GM12873 (cell line): Measurements from ENCODE around the gene ERN1.

ENCODE experiments used
- TF ChIP-seq, protein P1 (sequence below): IDR thresholded peaks from 2 replicates; pipeline ENCODE4 v1.5.1; 2012; ENCODE audit warnings: low read depth, mild to moderate bottlenecking, moderate library complexity, low read length, control low read depth; ENCODE audit not compliant: insufficient read depth; ENCODE audit errors: missing control alignments

The ERN1 gene

DNA sequence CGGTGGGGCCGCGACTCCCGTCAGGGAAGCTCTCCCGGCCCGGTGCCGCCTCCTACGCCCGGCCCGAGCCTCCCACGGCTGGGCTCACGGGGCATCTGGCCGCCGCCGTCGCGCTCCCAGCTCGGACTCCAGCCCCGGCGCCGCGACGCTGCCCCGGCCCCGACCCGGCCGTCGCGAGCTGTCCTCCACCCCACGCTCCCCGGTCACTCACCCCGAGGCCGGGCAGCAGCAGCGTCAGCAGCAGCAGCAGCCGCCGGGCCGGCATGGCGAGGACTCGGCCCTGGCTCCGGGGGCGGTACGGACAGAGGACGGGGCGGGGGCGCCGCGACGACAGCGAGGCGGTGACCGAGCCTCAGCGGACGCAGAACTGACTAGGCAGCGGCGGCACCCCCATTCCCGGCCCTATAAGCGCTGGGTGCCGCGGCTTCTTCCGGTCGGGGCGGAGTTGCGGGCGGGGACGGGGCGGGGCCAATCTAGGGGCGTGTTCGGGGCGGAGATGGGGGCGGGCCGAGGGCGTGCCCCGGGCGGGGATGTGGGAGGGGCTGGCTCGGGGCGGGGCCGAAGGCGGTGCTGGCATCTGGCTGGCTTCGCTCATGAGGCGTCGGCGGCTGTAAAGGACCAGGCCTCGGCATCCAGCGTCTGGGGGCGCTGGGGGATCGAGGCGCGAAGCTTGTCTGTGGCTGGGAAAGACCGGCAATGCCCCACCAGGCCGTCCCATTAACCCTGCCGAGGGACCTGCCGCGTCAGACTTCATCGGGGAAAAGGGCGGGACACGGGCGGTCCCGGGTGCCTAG lies at the start of gene ERN1:
ERN1 (minus strand) TSS at position 380 of the 794 bp plus-strand sequence; CDS start at position 265, 115 bp downstream.
- TF ChIP-seq, protein P1, sequence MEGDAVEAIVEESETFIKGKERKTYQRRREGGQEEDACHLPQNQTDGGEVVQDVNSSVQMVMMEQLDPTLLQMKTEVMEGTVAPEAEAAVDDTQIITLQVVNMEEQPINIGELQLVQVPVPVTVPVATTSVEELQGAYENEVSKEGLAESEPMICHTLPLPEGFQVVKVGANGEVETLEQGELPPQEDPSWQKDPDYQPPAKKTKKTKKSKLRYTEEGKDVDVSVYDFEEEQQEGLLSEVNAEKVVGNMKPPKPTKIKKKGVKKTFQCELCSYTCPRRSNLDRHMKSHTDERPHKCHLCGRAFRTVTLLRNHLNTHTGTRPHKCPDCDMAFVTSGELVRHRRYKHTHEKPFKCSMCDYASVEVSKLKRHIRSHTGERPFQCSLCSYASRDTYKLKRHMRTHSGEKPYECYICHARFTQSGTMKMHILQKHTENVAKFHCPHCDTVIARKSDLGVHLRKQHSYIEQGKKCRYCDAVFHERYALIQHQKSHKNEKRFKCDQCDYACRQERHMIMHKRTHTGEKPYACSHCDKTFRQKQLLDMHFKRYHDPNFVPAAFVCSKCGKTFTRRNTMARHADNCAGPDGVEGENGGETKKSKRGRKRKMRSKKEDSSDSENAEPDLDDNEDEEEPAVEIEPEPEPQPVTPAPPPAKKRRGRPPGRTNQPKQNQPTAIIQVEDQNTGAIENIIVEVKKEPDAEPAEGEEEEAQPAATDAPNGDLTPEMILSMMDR: no peak

DNA sequence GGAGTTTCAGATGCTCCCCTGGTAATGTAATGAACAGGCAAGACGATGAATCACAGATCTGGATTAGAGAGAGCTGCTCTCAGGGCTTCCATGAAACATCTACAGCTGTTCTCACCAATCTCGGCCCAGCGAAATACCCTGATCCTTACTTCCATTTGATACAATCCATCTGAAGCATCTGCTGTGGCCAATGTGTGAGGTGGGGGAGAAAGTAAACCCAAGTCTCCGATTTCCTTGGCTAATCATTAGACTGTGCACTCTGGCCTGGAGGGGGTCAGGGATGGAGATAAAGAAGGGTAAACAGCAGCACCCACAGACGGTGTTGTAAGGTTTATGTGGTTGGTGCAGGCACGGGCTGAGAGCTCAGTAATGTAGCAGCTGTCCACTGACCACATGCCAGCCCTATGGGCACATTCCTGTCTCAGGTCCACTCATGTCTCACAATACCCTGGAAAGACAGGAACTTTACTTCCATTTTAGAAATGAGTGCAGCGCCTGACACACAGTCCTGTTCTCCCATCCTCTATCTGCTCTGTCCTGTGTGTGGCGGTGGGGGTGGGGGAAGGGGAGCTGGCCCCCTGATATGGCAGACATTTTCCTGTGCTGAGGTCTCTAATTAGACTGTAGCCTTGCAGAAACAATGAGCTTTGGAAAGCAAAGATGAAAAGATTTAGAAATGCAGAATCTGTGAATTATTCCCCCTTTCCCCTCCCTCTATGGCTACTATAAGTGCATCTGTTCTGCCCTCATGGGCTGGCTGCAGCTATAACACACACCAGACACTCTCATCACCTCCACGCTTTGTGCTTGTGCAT lies 48.3 kb upstream of the ERN1 start:
- TF ChIP-seq, protein P1: no peak

DNA sequence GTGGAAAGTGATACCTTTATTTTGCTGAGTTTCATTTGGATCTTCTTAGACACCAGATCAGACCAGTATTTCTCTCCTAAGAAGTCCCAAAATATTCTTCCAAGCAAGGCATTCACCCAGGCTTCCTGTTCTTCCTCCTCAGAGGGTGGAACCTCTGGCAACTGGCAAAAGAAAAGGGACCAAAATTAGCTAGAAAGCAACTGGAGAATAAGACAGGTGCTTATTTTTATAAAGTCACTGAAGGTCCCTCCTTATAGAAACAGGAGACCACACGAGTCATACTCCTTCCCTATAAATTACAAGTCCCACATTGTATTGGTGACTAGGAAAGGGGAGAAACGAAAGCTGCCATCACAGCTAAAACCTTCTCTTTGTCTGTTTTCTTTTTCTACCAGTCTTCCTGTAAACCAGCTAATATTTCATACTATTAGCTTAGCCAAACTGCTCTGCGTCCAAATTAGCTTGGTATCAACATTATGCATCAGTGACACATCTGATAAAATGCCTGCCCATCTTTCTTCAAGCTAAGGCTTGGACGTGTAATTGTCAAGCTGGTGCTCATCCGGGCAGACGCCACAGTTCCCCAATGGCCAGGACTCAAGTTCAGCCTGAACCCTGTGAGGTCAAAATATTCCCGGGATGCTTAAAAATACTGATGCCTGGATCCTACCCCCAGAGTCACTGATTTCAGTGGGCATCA lies 47.5 kb upstream of the ERN1 start:
- TF ChIP-seq, protein P1: no peak

DNA sequence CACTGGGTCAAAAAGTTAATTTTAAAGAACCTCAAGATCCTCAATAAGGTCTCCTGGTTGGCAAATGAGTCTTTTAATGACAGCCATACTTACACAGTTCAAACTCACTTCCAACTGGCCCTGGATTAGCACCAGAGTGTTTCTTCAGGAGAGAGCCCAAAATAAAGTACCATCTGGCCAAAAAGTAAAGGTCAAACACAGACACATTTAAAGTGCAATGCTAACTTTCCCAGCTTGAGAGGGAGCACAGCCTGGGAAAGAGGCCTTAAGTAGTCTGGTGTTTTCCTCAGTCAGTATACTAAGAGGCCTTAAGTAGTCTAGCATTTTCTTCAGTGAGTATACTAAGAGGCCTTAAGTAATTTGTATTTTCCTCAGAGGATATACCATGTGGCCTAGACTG lies 46.6 kb upstream of the ERN1 start:
- TF ChIP-seq, protein P1: no peak

DNA sequence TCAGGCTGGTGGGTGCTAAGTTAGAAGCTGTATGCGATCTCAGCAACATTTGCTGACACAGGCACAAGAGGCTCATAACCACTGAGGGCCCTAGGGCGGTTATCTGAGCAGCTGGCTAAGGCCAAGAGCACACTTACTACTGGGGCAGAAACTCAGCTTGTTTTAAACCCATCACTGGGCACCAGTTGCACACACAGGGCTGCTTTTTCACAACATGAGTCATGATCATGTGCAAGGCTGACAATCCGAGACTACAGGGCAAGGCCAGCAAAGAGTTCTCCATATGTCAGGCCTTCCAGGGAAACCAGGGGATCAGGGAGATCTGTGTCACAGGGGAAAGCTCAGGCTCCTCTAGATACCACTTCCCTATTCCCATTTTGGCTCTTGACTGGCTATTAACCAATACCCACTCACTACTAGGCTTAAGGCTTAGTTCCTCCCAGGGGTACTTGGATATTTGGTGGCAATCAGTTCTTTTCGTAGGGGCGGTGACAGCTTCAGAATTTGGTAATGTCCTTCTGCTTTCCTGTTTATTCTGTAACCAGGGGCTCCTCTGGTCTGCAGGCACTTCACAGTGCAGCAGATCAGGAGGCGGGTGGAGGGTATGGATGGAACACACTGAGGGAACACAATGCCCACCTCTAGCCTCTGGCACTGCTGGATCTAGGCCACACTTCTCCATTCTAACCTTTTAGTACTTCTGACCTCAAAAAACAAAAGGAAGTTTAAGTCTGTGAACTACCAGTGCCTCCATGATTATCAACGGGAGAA lies 44.9 kb upstream of the ERN1 start:
- TF ChIP-seq, protein P1: no peak

DNA sequence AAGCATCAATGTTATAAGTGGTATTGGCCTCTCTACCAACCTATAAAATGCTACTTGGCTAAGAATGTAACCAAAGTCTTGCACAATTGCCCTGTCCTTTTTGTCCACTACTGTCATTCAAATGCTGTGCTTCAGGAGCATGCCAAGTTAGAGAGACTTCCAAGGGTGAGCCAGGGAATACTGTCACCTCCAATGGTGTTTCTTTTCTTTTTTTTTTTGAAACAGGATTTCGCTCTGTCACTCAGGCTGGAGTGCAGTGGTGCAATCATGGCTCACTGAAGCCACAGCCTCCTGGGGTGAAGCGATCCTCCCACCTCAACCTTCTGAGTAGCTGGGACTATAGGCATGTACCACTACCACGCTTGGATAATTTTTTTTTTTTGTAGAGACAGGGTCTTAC lies 43.7 kb upstream of the ERN1 start:
- TF ChIP-seq, protein P1: no peak
